Hepatocyte (in vitro differentiated cells): ENCODE measurements around the gene GLUL. TPM values are rescaled to one million over a fixed set of nuclear protein-coding genes. Genes with fewer than 3 reads are reported as not detected.

Experiments
- DNase-seq: peaks from one replicate; pipeline ENCODE4 v3.0.0-alpha.2; 2016; ENCODE audit warnings: low spot score
- H2AFZ ChIP-seq: fragments of 200-600 bp; sonication (generic); 2 replicates; pipeline ENCODE4 v1.6.0; 2016; ENCODE audit warnings: antibody characterized with exemption, mild to moderate bottlenecking
- H3K27ac ChIP-seq: fragments of 200-600 bp; sonication (generic); 2 replicates; pipeline ENCODE4 v1.5.1; 2016; ENCODE audit warnings: mild to moderate bottlenecking
- H3K27me3 ChIP-seq: fragments of 200-600 bp; sonication (generic); 2 replicates; pipeline ENCODE4 v1.6.1; 2016
- H3K36me3 ChIP-seq: fragments of 200-600 bp; sonication (generic); replicated peaks from 2 replicates; pipeline ENCODE4 v1.5.1; 2016; ENCODE audit warnings: low read depth; ENCODE audit not compliant: insufficient read depth
- H3K4me1 ChIP-seq: fragments of 200-600 bp; sonication (generic); 2 replicates; pipeline ENCODE4 v1.5.1; 2016; ENCODE audit warnings: mild to moderate bottlenecking, moderate library complexity; ENCODE audit not compliant: insufficient read depth
- H3K4me2 ChIP-seq: fragments of 200-600 bp; sonication (generic); 2 replicates; pipeline ENCODE4 v1.6.0; 2016
- H3K4me3 ChIP-seq: fragments of 200-600 bp; sonication (generic); 2 replicates; pipeline ENCODE4 v1.5.1; 2016; ENCODE audit warnings: mild to moderate bottlenecking
- H3K79me2 ChIP-seq: fragments of 200-600 bp; sonication (generic); 2 replicates; pipeline ENCODE4 v1.6.0; 2017; ENCODE audit warnings: mild to moderate bottlenecking
- H3K9me2 ChIP-seq: fragments of 200-600 bp; sonication (generic); replicated peaks from 2 replicates; pipeline ENCODE4 v1.6.0; 2017; ENCODE audit warnings: mild to moderate bottlenecking; ENCODE audit not compliant: insufficient read depth
- H3K9me3 ChIP-seq: fragments of 200-600 bp; sonication (generic); 2 replicates; pipeline ENCODE4 v1.5.1; 2016; ENCODE audit warnings: low read depth, mild to moderate bottlenecking
- H4K20me1 ChIP-seq: fragments of 200-600 bp; sonication (generic); 2 replicates; pipeline ENCODE4 v1.6.0; 2016; ENCODE audit warnings: mild to moderate bottlenecking; ENCODE audit not compliant: insufficient read depth, poor library complexity, severe bottlenecking
- EZH2 ChIP-seq: fragments of 200-600 bp; sonication (generic); IDR thresholded peaks from 2 replicates; pipeline ENCODE4 v1.6.1; 2016; ENCODE audit warnings: antibody characterized with exemption, mild to moderate bottlenecking, borderline replicate concordance
- EZH2phosphoT487 ChIP-seq: fragments of 200-600 bp; sonication (generic); IDR thresholded peaks from one replicate; pipeline ENCODE4 v1.6.1; 2018; ENCODE audit warnings: antibody characterized with exemption, mild to moderate bottlenecking, low read depth, moderate library complexity; ENCODE audit not compliant: unreplicated experiment, severe bottlenecking
- WGBS: methylation state at CpG from one replicate; pipeline ENCODE4 v1.1.6; 2016; ENCODE audit warnings: low lambda C conversion rate; ENCODE audit errors: missing lambda C conversion rate; 5-methylcytosine and 5-hydroxymethylcytosine counted together
- polyA plus RNA-seq: library from polyadenylated mRNA; unstranded; fragments of >200 nt; fragmentation: Nextera tagmentation; extraction: Ambion mirVana; gene quantifications from 2 replicates; pipeline ENCODE4 v1.2.1, GENCODE V29; 2016
- total RNA-seq: library from RNA; depleted of rRNA; stranded (reverse); fragments of >200 nt; gene quantifications from 2 replicates; pipeline ENCODE4 v1.2.3, GENCODE V29; 2014
- TF ChIP-seq, protein P1 (sequence below): fragments of 200-600 bp; sonication (generic); IDR thresholded peaks from 2 replicates; pipeline ENCODE4 v1.5.1; 2016; ENCODE audit warnings: antibody characterized with exemption, mild to moderate bottlenecking; ENCODE audit not compliant: poor library complexity

Gene GLUL
- total and polyA plus RNA-seq, 2 experiments from 2014 or later, result 747 to 846 TPM

DNA sequence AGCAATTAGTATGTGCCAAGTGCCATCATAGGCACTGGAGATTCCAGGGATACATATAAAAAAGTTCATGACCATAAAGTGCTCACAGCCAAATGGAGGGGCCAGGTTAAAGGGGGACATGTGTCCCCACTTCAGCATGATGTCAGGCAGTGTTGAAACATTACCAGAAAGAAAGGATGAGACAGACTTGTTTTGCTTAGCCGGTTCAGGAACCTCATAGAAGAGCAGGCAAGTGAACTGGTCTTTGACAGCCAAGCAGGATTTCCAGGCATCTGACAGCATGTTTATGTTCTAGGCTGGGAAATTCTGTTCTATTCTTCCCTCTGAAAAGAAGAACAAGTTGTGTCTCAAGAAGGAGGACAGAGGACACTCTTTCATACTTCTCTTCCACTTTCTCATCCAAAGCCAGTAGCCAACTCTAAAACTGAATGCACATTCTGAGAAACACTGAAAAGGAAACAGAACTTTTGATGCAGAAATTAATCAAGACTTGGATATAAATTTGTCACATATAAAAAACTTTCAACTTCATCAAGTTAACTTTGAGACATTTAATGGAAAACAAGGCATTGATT lies 39.7 kb downstream of the GLUL start:
- Histone ChIP-seq H3K36me3 (no peaks in the 10 kb centered on the region), H3K9me2 (no peaks in the 10 kb centered on the region), H3K4me3 (no peak overlapping the region), H3K4me1 (peaks cover 10% of the 10 kb centered on the region), H3K27me3 (no peaks in the 10 kb centered on the region), H3K4me2 (no peak overlapping the region), H3K9me3 (no peaks in the 10 kb centered on the region), H3K79me2 (no peaks in the 10 kb centered on the region), H4K20me1 (no peaks in the 10 kb centered on the region), H3K27ac (peak overlapping the region; percentile 58), H2AFZ (no peak overlapping the region)
- TF ChIP-seq EZH2phosphoT487 (no peak), EZH2 (no peak)
- TF ChIP-seq, protein P1, sequence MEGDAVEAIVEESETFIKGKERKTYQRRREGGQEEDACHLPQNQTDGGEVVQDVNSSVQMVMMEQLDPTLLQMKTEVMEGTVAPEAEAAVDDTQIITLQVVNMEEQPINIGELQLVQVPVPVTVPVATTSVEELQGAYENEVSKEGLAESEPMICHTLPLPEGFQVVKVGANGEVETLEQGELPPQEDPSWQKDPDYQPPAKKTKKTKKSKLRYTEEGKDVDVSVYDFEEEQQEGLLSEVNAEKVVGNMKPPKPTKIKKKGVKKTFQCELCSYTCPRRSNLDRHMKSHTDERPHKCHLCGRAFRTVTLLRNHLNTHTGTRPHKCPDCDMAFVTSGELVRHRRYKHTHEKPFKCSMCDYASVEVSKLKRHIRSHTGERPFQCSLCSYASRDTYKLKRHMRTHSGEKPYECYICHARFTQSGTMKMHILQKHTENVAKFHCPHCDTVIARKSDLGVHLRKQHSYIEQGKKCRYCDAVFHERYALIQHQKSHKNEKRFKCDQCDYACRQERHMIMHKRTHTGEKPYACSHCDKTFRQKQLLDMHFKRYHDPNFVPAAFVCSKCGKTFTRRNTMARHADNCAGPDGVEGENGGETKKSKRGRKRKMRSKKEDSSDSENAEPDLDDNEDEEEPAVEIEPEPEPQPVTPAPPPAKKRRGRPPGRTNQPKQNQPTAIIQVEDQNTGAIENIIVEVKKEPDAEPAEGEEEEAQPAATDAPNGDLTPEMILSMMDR, result no peak
- no peak for DNase-seq
- 75% methylated on average over 1 of the region's 1 CpG for WGBS

DNA sequence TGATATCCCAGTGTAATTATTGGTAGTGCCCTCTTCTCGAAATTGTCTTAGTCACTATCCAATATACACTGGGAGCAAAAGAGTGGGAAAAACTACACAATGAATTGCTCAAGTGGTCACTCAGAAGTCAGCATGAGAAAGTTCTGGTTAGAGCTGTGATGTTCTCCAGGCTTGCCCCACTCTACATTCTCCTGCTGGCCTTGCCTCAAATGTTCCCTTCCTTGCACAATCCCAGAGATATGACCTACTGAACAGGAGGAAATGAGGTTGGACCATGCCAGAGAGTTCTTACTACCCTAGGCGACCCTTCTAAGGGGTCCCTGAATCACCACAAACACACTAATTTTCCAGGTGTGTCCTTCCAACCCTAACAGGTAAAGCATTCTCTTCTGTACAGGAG lies 40.8 kb downstream of the GLUL start:
- peak overlapping the region; percentile 58 for H3K27ac ChIP-seq
- H2AFZ ChIP-seq, result no peak overlapping the region
- H3K4me2 ChIP-seq, result no peak overlapping the region
- no peaks in the 10 kb centered on the region for H3K36me3 ChIP-seq
- H3K79me2 ChIP-seq, result no peaks in the 10 kb centered on the region
- H3K4me1 ChIP-seq, result peaks cover 10% of the 10 kb centered on the region
- no peaks in the 10 kb centered on the region for H4K20me1 ChIP-seq
- no peak overlapping the region for H3K4me3 ChIP-seq
- TF ChIP-seq EZH2 (no peak), EZH2phosphoT487 (no peak)
- TF ChIP-seq, protein P1, result no peak
- no peak for DNase-seq
- no peaks in the 10 kb centered on the region for H3K9me3 ChIP-seq
- H3K27me3 ChIP-seq, result no peaks in the 10 kb centered on the region
- WGBS, result 92% methylated on average over 2 of the region's 2 CpGs
- H3K9me2 ChIP-seq, result no peaks in the 10 kb centered on the region

DNA sequence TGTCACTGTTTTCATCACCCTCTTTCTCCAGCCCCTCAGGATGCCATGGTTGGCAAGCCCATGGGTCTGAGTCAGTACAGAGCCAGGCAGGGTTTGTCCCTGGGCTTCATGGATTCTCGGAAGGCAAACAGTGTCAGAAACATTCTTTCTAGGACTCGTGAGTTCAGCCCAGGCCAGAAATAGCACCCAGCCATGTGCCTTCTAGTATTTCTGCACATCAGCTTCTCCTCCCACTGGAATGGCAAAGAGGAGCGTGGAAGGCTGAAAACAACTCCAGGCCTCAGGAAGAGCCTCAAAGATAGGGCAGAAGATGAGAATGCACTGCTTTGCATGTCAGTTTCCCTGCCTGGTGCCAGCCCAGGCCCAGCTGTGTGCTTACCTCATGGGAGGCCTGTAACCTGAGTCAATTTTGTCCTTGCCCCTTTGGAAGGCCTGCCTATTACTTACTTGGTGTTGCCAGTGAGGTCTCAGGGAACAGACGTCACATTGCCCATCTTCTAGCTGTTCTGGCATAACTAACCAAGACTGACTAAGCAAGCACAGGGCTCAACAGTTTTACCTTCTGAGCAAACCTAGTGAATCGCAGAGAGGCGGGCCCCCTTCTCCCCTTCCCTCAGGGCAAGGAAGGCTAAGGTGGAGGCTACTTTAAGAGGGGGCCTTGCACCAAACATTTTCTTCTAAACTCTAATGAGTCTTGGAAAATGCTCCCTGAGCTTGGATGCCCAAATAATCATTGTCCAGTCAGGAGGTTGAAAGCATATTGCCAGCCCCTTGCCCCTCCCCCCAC lies 42.4 kb downstream of the GLUL start:
- WGBS, result 78% methylated on average over 6 of the region's 6 CpGs
- no peaks in the 10 kb centered on the region for H4K20me1 ChIP-seq
- peaks cover 10% of the 10 kb centered on the region for H3K4me1 ChIP-seq
- H3K27ac ChIP-seq, result peak overlapping the region; percentile 27
- H3K9me3 ChIP-seq, result no peaks in the 10 kb centered on the region
- DNase-seq, result peak; percentile 21
- no peak overlapping the region for H2AFZ ChIP-seq
- no peaks in the 10 kb centered on the region for H3K36me3 ChIP-seq
- H3K9me2 ChIP-seq, result no peaks in the 10 kb centered on the region
- no peaks in the 10 kb centered on the region for H3K27me3 ChIP-seq
- H3K79me2 ChIP-seq, result no peaks in the 10 kb centered on the region
- TF ChIP-seq, protein P1, result no peak
- TF ChIP-seq EZH2phosphoT487, result no peak
- no peak for TF ChIP-seq EZH2
- no peak overlapping the region for H3K4me2 ChIP-seq
- H3K4me3 ChIP-seq, result no peak overlapping the region
